K562 (cell line): ENCODE results near the gene EXOC6. TPM values are rescaled to one million over a fixed set of nuclear protein-coding genes. Genes with fewer than 3 reads are reported as not detected.
A peak's percentile ranks its signal among the peaks of the same experiment; 100 is the strongest.

Source experiments
- ATAC-seq: fragments of 200-7000 bp; cut with Tn5 transposase; 3 replicates; pipeline ENCODE4 v1.9.1; 2020; ENCODE audit warnings: moderate library complexity
- BruUV-seq: library from RNA; stranded (reverse); fragments of 400-500 nt; replicated peaks from 2 replicates; lab custom pipeline; 2021; lab: Mats Ljungman, UMichigan
- CTCF ChIA-PET: fragments of 300-600 bp; formaldehyde crosslinking; extraction: SDS; loops from one replicate; lab custom pipeline; 2021; ENCODE audit warnings: low intra/inter-chr PET ratio; lab: Yijun Ruan, JAX
- POLR2A ChIA-PET: fragments of 300-600, 350-650 bp; sonication (Branson Sonifier 250); formaldehyde crosslinking; extraction: SDS; loops from one replicate; lab custom pipeline; 2021; ENCODE audit warnings: antibody characterized with exemption, inconsistent platforms; lab: Yijun Ruan, JAX
- DNase-seq, 4 experiments: peaks; one replicate each; pipeline versions ENCODE4 v3.0.0 to v3.0.0-alpha.2; 2011 to 2018; ENCODE audit warnings: low spot score in 3 of 4, mixed read lengths in 3 of 4; ENCODE audit errors: extremely low read depth in 1 of 4
- FAIRE-seq: peaks from 2 replicates; lab custom pipeline; 2011; peaks lifted over from hg19 to GRCh38; lab: Jason Lieb, UNC
- H2AFZ ChIP-seq: 2 replicates; pipeline ENCODE4 v1.6.0; 2011; ENCODE audit warnings: low read depth, low read length, control low read depth, inconsistent platforms
- H3K27ac ChIP-seq: fragments of 200-600 bp; 3 replicates; pipeline ENCODE4 v1.8.0; 2011; ENCODE audit warnings: low read depth, mild to moderate bottlenecking, control low read depth, inconsistent platforms, low read length, moderate library complexity, mixed read lengths; ENCODE audit errors: extremely low read depth
- H3K27me3 ChIP-seq, 2 experiments: fragments of 300-600 bp in 1 of 2; 2 replicates in 1 of 2; 3 replicates in 1 of 2; pipeline versions ENCODE4 v1.6.0 to v1.8.0; 2011; ENCODE audit warnings: inconsistent platforms in 2 of 2, low read length in 2 of 2, mild to moderate bottlenecking in 1 of 2, mixed read lengths in 1 of 2, moderate library complexity in 1 of 2; ENCODE audit not compliant: control insufficient read depth in 2 of 2, insufficient read depth in 2 of 2
- H3K36me3 ChIP-seq: fragments of 300-600 bp; 3 replicates; pipeline ENCODE4 v1.8.0; 2011; ENCODE audit warnings: mild to moderate bottlenecking, low read length, inconsistent platforms; ENCODE audit not compliant: control insufficient read depth, insufficient read depth
- H3K4me1 ChIP-seq, 2 experiments: fragments of 200-600 bp in 1 of 2; replicated peaks in 1 of 2; 2 replicates in 1 of 2; 3 replicates in 1 of 2; pipeline versions ENCODE4 v1.5.1 to v1.8.0; 2011; ENCODE audit warnings: inconsistent platforms in 2 of 2, low read length in 2 of 2, mild to moderate bottlenecking in 1 of 2, mixed read lengths in 1 of 2, moderate library complexity in 1 of 2; ENCODE audit not compliant: control insufficient read depth in 2 of 2, insufficient read depth in 2 of 2
- H3K4me2 ChIP-seq: 2 replicates; pipeline ENCODE4 v1.6.1; 2011; ENCODE audit warnings: low read length, control low read depth, inconsistent platforms, mixed read lengths; ENCODE audit not compliant: insufficient read depth
- H3K4me3 ChIP-seq: fragments of 200-600 bp; sonication (generic), shearing (Covaris generic); 2 replicates; pipeline ENCODE4 v1.5.1; 2016; ENCODE audit warnings: control low read depth, inconsistent platforms
- H3K79me2 ChIP-seq: fragments of 200-600 bp; 3 replicates; pipeline ENCODE4 v1.8.0; 2011; ENCODE audit warnings: low read length, inconsistent platforms; ENCODE audit not compliant: control insufficient read depth, insufficient read depth
- H3K9ac ChIP-seq, 2 experiments: 2 replicates each; pipeline versions ENCODE4 v1.6.0 to v1.6.1; 2011; ENCODE audit warnings: low read depth in 2 of 2, low read length in 2 of 2, control low read depth in 1 of 2, inconsistent platforms in 1 of 2, mild to moderate bottlenecking in 1 of 2, mixed read lengths in 1 of 2; ENCODE audit not compliant: insufficient read depth in 1 of 2
- H3K9me1 ChIP-seq: one replicate; pipeline ENCODE4 v1.6.0; 2011; ENCODE audit warnings: inconsistent platforms, mild to moderate bottlenecking, low read length, moderate library complexity; ENCODE audit not compliant: control insufficient read depth, insufficient read depth
- H3K9me3 ChIP-seq: replicated peaks from 2 replicates; pipeline ENCODE4 v1.5.1; 2011; ENCODE audit warnings: low read depth, low read length, inconsistent platforms; ENCODE audit not compliant: control insufficient read depth, insufficient read depth
- H4K20me1 ChIP-seq: replicated peaks from 2 replicates; pipeline ENCODE4 v1.6.1; 2011; ENCODE audit warnings: low read length, inconsistent platforms, mixed read lengths; ENCODE audit not compliant: control insufficient read depth, insufficient read depth
- CC2D1A ChIP-seq: fragments of 450-650 bp; IDR thresholded peaks from 2 replicates; pipeline ENCODE4 v1.6.1; 2017; ENCODE audit warnings: mild to moderate bottlenecking
- ERF ChIP-seq: fragments of 450-650 bp; formaldehyde crosslinking; IDR thresholded peaks from 2 replicates; pipeline ENCODE4 v1.4.0; 2020; ENCODE audit warnings: mild to moderate bottlenecking, mixed read lengths
- HSF4 ChIP-seq: fragments of 250-450 bp; sonication (Bioruptor Pico); IDR thresholded peaks from 2 replicates; pipeline ENCODE4 v2.1.2; 2022; ENCODE audit warnings: mild to moderate bottlenecking, moderate library complexity, borderline replicate concordance
- LARP7 ChIP-seq: fragments of 450-650 bp; IDR thresholded peaks from 2 replicates; pipeline ENCODE4 v1.6.1; 2016
- MAFG ChIP-seq: fragments of 450-650 bp; conservative IDR thresholded peaks from 2 replicates; pipeline ENCODE4 v1.6.1; 2016; ENCODE audit warnings: missing genetic modification characterization, missing compliant biosample characterization
- PHB2 ChIP-seq: fragments of 450-650 bp; IDR thresholded peaks from 2 replicates; pipeline ENCODE4 v1.6.1; 2017; ENCODE audit warnings: low read depth
- SMC3 ChIP-seq: conservative IDR thresholded peaks from 2 replicates; pipeline ENCODE4 v1.6.1; 2011; ENCODE audit warnings: low read depth, low read length, improper control_type of control experiment; ENCODE audit not compliant: insufficient read depth
- ZBTB43 ChIP-seq: sonication (generic); formaldehyde crosslinking; IDR thresholded peaks from 2 replicates; pipeline ENCODE4 v1.8.0; 2023; ENCODE audit warnings: mild to moderate bottlenecking, missing genetic modification reagents
- ZEB2 ChIP-seq: fragments of 450-650 bp; IDR thresholded peaks from 2 replicates; pipeline ENCODE4 v1.6.1; 2016
- WGBS: fragments of 100-300 bp; shearing (Covaris generic); methylation state at CpG from one replicate; pipeline ENCODE4 v1.1.6; 2016; ENCODE audit warnings: low coverage, mixed read lengths; ENCODE audit not compliant: insufficient coverage; ENCODE audit errors: missing lambda C conversion rate; 5-methylcytosine and 5-hydroxymethylcytosine counted together
- in situ Hi-C: fragments of 300-500 bp; cut with MboI; formaldehyde crosslinking; loops from 4 replicates; pipeline ENCODE4 v1.15.0; 2018; ENCODE audit warnings: inconsistent platforms, mixed read lengths
- intact Hi-C: fragments of 100-400 bp; cut with micrococcal nuclease; formaldehyde crosslinking; loops from 2 replicates; pipeline ENCODE4 v1.14.2; 2022
- polyA plus RNA-seq, 8 experiments: library from polyadenylated mRNA; depleted of rRNA in 4 of 8; stranded (reverse) in 5 of 8; unstranded in 3 of 8; fragments of >200 nt; fragmentation: Nextera tagmentation in 2 of 8; fragmentation: Illumina TruSeq in 1 of 8; extraction: Ambion mirVana in 2 of 8; extraction: Trizol in 1 of 8; gene quantifications; 2 replicates each; pipeline versions ENCODE4 v1.2.1 to v1.2.3, GENCODE V29; 2011 to 2014; ENCODE audit warnings: inconsistent platforms in 1 of 8, missing spikeins in 1 of 8
- total RNA-seq, 7 experiments: library from RNA; depleted of rRNA in 6 of 7; stranded (reverse); fragments of >200 nt in 6 of 7; fragmentation: Illumina TruSeq in 2 of 7; extraction: Trizol in 2 of 7; gene quantifications; 2 replicates each; pipeline versions ENCODE4 v1.2.1 to v1.2.3, GENCODE V29; 2011 to 2021; ENCODE audit warnings: low replicate concordance in 1 of 7
- TF ChIP-seq, protein P1 (sequence below): fragments of 450-650 bp; IDR thresholded peaks from 2 replicates; pipeline ENCODE4 v1.6.1; 2017; ENCODE audit warnings: antibody characterized with exemption
- TF ChIP-seq, protein P2 (sequence below), 2 experiments: fragments of 450-650 bp; formaldehyde crosslinking in 1 of 2; IDR thresholded peaks; 2 replicates each; pipeline versions ENCODE4 v1.4.0 to v1.6.1; 2014 to 2020; ENCODE audit warnings: mild to moderate bottlenecking in 2 of 2, borderline replicate concordance in 1 of 2, low read depth in 1 of 2

EXOC6 gene
- total and polyA plus RNA-seq, 9 of the 15 experiments (the other 6 are each of a cell fraction or from before 2014, with no cell fraction given) = 13.9 to 42.8 (median 24.9) TPM

- ATAC-seq (peak; percentile 79), DNase-seq (peak in 2 of 4 experiments; percentile 7 to 44), FAIRE-seq (peak; percentile 65)
- no peak overlapping the region for H3K4me2 ChIP-seq
- no peak overlapping the region for H3K9ac ChIP-seq
- H3K9me1 ChIP-seq = no peaks in the 10 kb centered on the region
- no peaks in the 10 kb centered on the region for H4K20me1 ChIP-seq
- WGBS = 6% methylated on average over 3 of the region's 3 CpGs
- no peaks in the 10 kb centered on the region for H3K36me3 ChIP-seq
- no peak overlapping the region for H3K4me3 ChIP-seq
- H3K79me2 ChIP-seq = no peaks in the 10 kb centered on the region
- H3K4me1 ChIP-seq = no peaks in the 10 kb centered on the region; a peak in 3 of 5 replicates
- no TSS peak for BruUV-seq
- H3K9me3 ChIP-seq = no peaks in the 10 kb centered on the region
- intact Hi-C loops (loop anchor here (5.0 kb wide), 2 partner anchors 34 to 71 kb away; no protein-coding TSS in a partner anchor), in situ Hi-C loops (no loop called here)
- H2AFZ ChIP-seq = no peak overlapping the region
- ChIA-PET CTCF (interaction anchor here (0.6 to 2.3 kb wide), 4 partner anchors 218 to 348 kb away, joined by 3 to 8 read pairs (median 5); no protein-coding TSS in a partner anchor), POLR2A (no interaction called here)
- H3K27me3 ChIP-seq = no peaks in the 10 kb centered on the region
- H3K27ac ChIP-seq = no peak overlapping the region
- TF ChIP-seq ZBTB43 (CRISPR knock-in tag) (no peak), MAFG (no peak), ERF (no peak), PHB2 (no peak), SMC3 (0 out of 2 replicates have a peak, but pooled peaks have one; percentile 14), CC2D1A (no peak), HSF4 (no peak), ZEB2 (no peak), LARP7 (no peak)
- TF ChIP-seq, protein P1, sequence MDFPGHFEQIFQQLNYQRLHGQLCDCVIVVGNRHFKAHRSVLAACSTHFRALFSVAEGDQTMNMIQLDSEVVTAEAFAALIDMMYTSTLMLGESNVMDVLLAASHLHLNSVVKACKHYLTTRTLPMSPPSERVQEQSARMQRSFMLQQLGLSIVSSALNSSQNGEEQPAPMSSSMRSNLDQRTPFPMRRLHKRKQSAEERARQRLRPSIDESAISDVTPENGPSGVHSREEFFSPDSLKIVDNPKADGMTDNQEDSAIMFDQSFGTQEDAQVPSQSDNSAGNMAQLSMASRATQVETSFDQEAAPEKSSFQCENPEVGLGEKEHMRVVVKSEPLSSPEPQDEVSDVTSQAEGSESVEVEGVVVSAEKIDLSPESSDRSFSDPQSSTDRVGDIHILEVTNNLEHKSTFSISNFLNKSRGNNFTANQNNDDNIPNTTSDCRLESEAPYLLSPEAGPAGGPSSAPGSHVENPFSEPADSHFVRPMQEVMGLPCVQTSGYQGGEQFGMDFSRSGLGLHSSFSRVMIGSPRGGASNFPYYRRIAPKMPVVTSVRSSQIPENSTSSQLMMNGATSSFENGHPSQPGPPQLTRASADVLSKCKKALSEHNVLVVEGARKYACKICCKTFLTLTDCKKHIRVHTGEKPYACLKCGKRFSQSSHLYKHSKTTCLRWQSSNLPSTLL = no peak
- TF ChIP-seq, protein P2, sequence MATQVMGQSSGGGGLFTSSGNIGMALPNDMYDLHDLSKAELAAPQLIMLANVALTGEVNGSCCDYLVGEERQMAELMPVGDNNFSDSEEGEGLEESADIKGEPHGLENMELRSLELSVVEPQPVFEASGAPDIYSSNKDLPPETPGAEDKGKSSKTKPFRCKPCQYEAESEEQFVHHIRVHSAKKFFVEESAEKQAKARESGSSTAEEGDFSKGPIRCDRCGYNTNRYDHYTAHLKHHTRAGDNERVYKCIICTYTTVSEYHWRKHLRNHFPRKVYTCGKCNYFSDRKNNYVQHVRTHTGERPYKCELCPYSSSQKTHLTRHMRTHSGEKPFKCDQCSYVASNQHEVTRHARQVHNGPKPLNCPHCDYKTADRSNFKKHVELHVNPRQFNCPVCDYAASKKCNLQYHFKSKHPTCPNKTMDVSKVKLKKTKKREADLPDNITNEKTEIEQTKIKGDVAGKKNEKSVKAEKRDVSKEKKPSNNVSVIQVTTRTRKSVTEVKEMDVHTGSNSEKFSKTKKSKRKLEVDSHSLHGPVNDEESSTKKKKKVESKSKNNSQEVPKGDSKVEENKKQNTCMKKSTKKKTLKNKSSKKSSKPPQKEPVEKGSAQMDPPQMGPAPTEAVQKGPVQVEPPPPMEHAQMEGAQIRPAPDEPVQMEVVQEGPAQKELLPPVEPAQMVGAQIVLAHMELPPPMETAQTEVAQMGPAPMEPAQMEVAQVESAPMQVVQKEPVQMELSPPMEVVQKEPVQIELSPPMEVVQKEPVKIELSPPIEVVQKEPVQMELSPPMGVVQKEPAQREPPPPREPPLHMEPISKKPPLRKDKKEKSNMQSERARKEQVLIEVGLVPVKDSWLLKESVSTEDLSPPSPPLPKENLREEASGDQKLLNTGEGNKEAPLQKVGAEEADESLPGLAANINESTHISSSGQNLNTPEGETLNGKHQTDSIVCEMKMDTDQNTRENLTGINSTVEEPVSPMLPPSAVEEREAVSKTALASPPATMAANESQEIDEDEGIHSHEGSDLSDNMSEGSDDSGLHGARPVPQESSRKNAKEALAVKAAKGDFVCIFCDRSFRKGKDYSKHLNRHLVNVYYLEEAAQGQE (IDR thresholded peaks at IDR 0.05; ENCODE audit: borderline replicate concordance) = peak; percentile 54; the same call in 1 of the 2 replicates
- TF ChIP-seq, protein P2 (CRISPR knock-in tag; IDR thresholded peaks at IDR 0.05; ENCODE audit: low read depth) = no peak
These were observed 158.2 kb downstream of the EXOC6 start for GRCh38 chr10:93006435-93007039.
